Uterus (tissue), 2 donors: ENCODE data around the gene TRIM41.

Experiments
- POLR2A ChIP-seq, 2 donors: fragments of 450-650 bp; IDR thresholded peaks; one replicate each; pipeline ENCODE4 v1.6.1; 2016; ENCODE audit warnings: antibody characterized with exemption in 2 of 2, mild to moderate bottlenecking in 1 of 2, moderate library complexity in 1 of 2
- TF ChIP-seq, protein P1 (sequence below), 4 experiments: fragments of 200-600 bp in 2 of 4; fragments of 450-650 bp in 2 of 4; sonication (generic) in 2 of 4; IDR thresholded peaks; one replicate each; pipeline ENCODE4 v1.5.1; 2016 to 2019; ENCODE audit warnings: antibody characterized with exemption in 4 of 4, mild to moderate bottlenecking in 2 of 4, moderate library complexity in 1 of 4

DNA sequence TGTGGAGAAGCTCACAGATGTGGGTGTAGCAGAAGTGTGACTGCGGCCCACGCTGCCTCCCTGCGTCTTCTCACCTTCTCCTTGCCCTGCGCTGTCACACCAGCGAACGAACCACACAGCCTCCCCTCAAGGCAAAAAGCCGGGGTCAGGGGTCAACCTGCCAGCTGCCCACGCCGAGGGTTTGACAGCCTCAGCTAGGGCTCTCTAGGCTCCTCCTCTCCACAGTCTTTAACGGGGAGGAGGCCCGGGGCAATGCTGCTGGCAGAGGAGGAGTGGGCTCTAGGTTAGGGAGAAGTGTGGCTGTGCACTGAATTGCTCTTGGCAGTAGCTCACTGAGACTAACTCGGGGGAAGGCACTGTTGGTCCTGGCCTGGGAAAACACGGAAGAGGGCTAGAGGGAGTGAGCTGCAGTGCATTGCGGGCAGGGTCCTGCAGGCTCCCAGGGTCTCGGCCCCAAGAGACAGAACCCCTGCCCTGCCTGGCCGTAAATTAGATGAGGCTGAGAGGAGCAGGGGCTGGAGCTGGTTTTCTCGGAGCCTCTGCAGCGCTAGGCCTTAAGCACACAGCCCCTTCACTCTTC, 42.1 kb downstream of the TRIM41 start:
- TF ChIP-seq, protein P1, sequence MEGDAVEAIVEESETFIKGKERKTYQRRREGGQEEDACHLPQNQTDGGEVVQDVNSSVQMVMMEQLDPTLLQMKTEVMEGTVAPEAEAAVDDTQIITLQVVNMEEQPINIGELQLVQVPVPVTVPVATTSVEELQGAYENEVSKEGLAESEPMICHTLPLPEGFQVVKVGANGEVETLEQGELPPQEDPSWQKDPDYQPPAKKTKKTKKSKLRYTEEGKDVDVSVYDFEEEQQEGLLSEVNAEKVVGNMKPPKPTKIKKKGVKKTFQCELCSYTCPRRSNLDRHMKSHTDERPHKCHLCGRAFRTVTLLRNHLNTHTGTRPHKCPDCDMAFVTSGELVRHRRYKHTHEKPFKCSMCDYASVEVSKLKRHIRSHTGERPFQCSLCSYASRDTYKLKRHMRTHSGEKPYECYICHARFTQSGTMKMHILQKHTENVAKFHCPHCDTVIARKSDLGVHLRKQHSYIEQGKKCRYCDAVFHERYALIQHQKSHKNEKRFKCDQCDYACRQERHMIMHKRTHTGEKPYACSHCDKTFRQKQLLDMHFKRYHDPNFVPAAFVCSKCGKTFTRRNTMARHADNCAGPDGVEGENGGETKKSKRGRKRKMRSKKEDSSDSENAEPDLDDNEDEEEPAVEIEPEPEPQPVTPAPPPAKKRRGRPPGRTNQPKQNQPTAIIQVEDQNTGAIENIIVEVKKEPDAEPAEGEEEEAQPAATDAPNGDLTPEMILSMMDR (IDR thresholded peaks at IDR 0.05) = no peak
- no peak for TF ChIP-seq POLR2A (IDR thresholded peaks at IDR 0.05)
